Uterus (tissue), 4 donors: ENCODE results near the gene NEB. TPM values are rescaled to one million over a fixed set of nuclear protein-coding genes. Genes with fewer than 3 reads are reported as not detected.

Experiments used
- DNase-seq, 2 donors: peaks; one replicate each; pipeline ENCODE4 v3.0.0-alpha.2; 2019 to 2020
- H3K27ac ChIP-seq, 2 donors: fragments of 200-600 bp; sonication (generic); 1 replicate in 1 of 2; 2 replicates in 1 of 2; pipeline ENCODE4 v1.5.1; 2016 to 2018
- H3K27me3 ChIP-seq, 2 donors: fragments of 200-600 bp; sonication (generic); one replicate each; pipeline ENCODE4 v1.5.1; 2018 to 2019; ENCODE audit warnings: control low read depth in 1 of 2
- H3K36me3 ChIP-seq, 2 donors: fragments of 200-600 bp; sonication (generic); one replicate each; pipeline ENCODE4 v1.5.1; 2019; ENCODE audit warnings: control low read depth in 1 of 2
- H3K4me1 ChIP-seq, 2 donors: fragments of 200-600 bp; sonication (generic); one replicate each; pipeline ENCODE4 v1.5.1; 2018 to 2019; ENCODE audit warnings: control low read depth in 1 of 2
- H3K4me3 ChIP-seq, 2 donors: fragments of 200-600 bp; sonication (generic); 1 replicate in 1 of 2; 2 replicates in 1 of 2; pipeline ENCODE4 v1.5.1; 2018 to 2019; ENCODE audit warnings: mild to moderate bottlenecking in 1 of 2
- H3K9me3 ChIP-seq, 2 donors: fragments of 200-600 bp; sonication (generic); one replicate each; pipeline ENCODE4 v1.5.1; 2019; ENCODE audit warnings: control low read depth in 1 of 2
- CTCF ChIP-seq, 4 experiments: fragments of 200-600 bp in 2 of 4; fragments of 450-650 bp in 2 of 4; sonication (generic) in 2 of 4; IDR thresholded peaks; one replicate each; pipeline ENCODE4 v1.5.1; 2016 to 2019; ENCODE audit warnings: antibody characterized with exemption in 4 of 4, mild to moderate bottlenecking in 2 of 4, moderate library complexity in 1 of 4
- POLR2A ChIP-seq, 2 donors: fragments of 450-650 bp; IDR thresholded peaks; one replicate each; pipeline ENCODE4 v1.6.1; 2016; ENCODE audit warnings: antibody characterized with exemption in 2 of 2, mild to moderate bottlenecking in 1 of 2, moderate library complexity in 1 of 2
- intact Hi-C: fragments of 100-400 bp; cut with DNase I; formaldehyde crosslinking; loops from one replicate; pipeline ENCODE4 v1.15.1; 2023; ENCODE audit warnings: low total_unique reads
- total RNA-seq, 4 donors: library from RNA; depleted of rRNA in 3 of 4; stranded (reverse); fragments of >200 nt in 3 of 4; gene quantifications; one replicate each; pipeline versions ENCODE4 v1.1.0 to v1.2.4, GENCODE V29; 2014 to 2023
- donor health status: DM: yes; HTN: yes; CAD: no.

Gene NEB
- total RNA-seq, 4 donors from 2014 or later = under 0.01 to 2.2 (median 0.84) TPM

GRCh38 chr2:151638990-151639389 is 95.3 kb downstream of the NEB start:
- intact Hi-C loops = no loop called here
- Histone ChIP-seq H3K9me3 (no peaks in the 10 kb centered on the region), H3K27ac (no peak overlapping the region), H3K4me3 (no peak overlapping the region), H3K4me1 (no peaks in the 10 kb centered on the region), H3K36me3 (no peaks in the 10 kb centered on the region), H3K27me3 (no peaks in the 10 kb centered on the region)
- TF ChIP-seq POLR2A (IDR thresholded peaks at IDR 0.05) (no peak), CTCF (IDR thresholded peaks at IDR 0.05) (no peak)
- DNase-seq = no peak

GRCh38 chr2:151638191-151638933 is 95.9 kb downstream of the NEB start:
- H3K27ac ChIP-seq = no peak overlapping the region
- DNase-seq = no peak
- TF ChIP-seq POLR2A (IDR thresholded peaks at IDR 0.05) = no peak
- no peak for TF ChIP-seq CTCF (IDR thresholded peaks at IDR 0.05)
- H3K9me3 ChIP-seq = no peaks in the 10 kb centered on the region
- intact Hi-C loops = no loop called here
- no peaks in the 10 kb centered on the region for H3K36me3 ChIP-seq
- no peak overlapping the region for H3K4me3 ChIP-seq
- no peaks in the 10 kb centered on the region for H3K4me1 ChIP-seq
- H3K27me3 ChIP-seq = no peaks in the 10 kb centered on the region

- no peaks in the 10 kb centered on the region for H3K27me3 ChIP-seq
- intact Hi-C loops = no loop called here
- no peaks in the 10 kb centered on the region for H3K9me3 ChIP-seq
- no peak overlapping the region for H3K27ac ChIP-seq
- no peak for DNase-seq
- TF ChIP-seq POLR2A (IDR thresholded peaks at IDR 0.05) = no peak
- no peak for TF ChIP-seq CTCF (IDR thresholded peaks at IDR 0.05)
- no peaks in the 10 kb centered on the region for H3K36me3 ChIP-seq
- no peak overlapping the region for H3K4me3 ChIP-seq
- H3K4me1 ChIP-seq = no peaks in the 10 kb centered on the region
Measured at GRCh38 chr2:151637271-151637781, 97.0 kb downstream of the NEB start.

- Histone ChIP-seq H3K27ac (no peak overlapping the region), H3K9me3 (no peaks in the 10 kb centered on the region), H3K36me3 (no peaks in the 10 kb centered on the region), H3K27me3 (no peaks in the 10 kb centered on the region), H3K4me1 (no peaks in the 10 kb centered on the region), H3K4me3 (no peak overlapping the region)
- intact Hi-C loops = no loop called here
- no peak for TF ChIP-seq CTCF (IDR thresholded peaks at IDR 0.05)
- no peak for TF ChIP-seq POLR2A (IDR thresholded peaks at IDR 0.05)
- no peak for DNase-seq
Measured at GRCh38 chr2:151634736-151635467, 99.4 kb downstream of the NEB start.

- Histone ChIP-seq H3K4me1 (no peaks in the 10 kb centered on the region), H3K27ac (no peak overlapping the region), H3K4me3 (no peak overlapping the region), H3K36me3 (no peaks in the 10 kb centered on the region), H3K27me3 (no peaks in the 10 kb centered on the region), H3K9me3 (no peaks in the 10 kb centered on the region)
- TF ChIP-seq POLR2A (IDR thresholded peaks at IDR 0.05) (no peak), CTCF (IDR thresholded peaks at IDR 0.05) (no peak)
- intact Hi-C loops = no loop called here
- no peak for DNase-seq
Measured at GRCh38 chr2:151632993-151633565, 101.2 kb downstream of the NEB start.
